ENCODE data around the gene PIN1. TPM values are rescaled to one million over a fixed set of nuclear protein-coding genes. Genes with fewer than 3 reads are reported as not detected.
"Not testable (repeated sequence)": the region's sequence is repeated elsewhere in the genome, so short reads cannot be mapped to it uniquely, and the experiment has no call there.

Gene PIN1
- total RNA-seq, 1 donor from 2014 or later = 58.5 TPM

- Histone ChIP-seq H3K4me1 (ENCODE audit: control insufficient read depth in 3 of 3, insufficient read depth in 3 of 3, low read length in 3 of 3) (peaks cover 12 to 18% (median 14%) of the 10 kb centered on the region in 3 donors), H3K9me3 (ENCODE audit: control insufficient read depth in 3 of 3, low read length in 3 of 3) (no peaks in the 10 kb centered on the region), H3K4me3 (ENCODE audit: low read length in 3 of 3) (peak overlapping the region; percentile 81 to 89 (median 85)), H3K9ac (ENCODE audit: low read depth in 1 of 3, low read length in 3 of 3) (peak overlapping the region; percentile 84 to 90 (median 87)), H3K27me3 (ENCODE audit: control insufficient read depth in 3 of 3, insufficient read depth in 3 of 3, low read length in 3 of 3) (no peaks in the 10 kb centered on the region), H3K36me3 (ENCODE audit: control insufficient read depth in 3 of 3, insufficient read depth in 3 of 3, low read length in 3 of 3) (peaks cover 15 to 25% (median 23%) of the 10 kb centered on the region in 3 donors), H3K27ac (ENCODE audit: low read depth, low read length) (no peak overlapping the region)
These were observed 903 bp downstream of the PIN1 start for GRCh38 chr19:9836021-9836420.

GRCh38 chr19:9838324-9838723 is 3.2 kb downstream of the PIN1 start:
- Histone ChIP-seq H3K9ac (ENCODE audit: low read depth in 1 of 3, low read length in 3 of 3) (no peak overlapping the region), H3K4me3 (ENCODE audit: low read length in 3 of 3) (no peak overlapping the region), H3K36me3 (ENCODE audit: control insufficient read depth in 3 of 3, insufficient read depth in 3 of 3, low read length in 3 of 3) (peaks cover 36 to 46% (median 44%) of the 10 kb centered on the region in 3 donors), H3K27ac (ENCODE audit: low read depth, low read length) (no peak overlapping the region), H3K9me3 (ENCODE audit: control insufficient read depth in 3 of 3, low read length in 3 of 3) (peaks cover 0 to 4% (median 0%) of the 10 kb centered on the region in 3 donors), H3K4me1 (ENCODE audit: control insufficient read depth in 3 of 3, insufficient read depth in 3 of 3, low read length in 3 of 3) (peaks cover 12 to 18% (median 14%) of the 10 kb centered on the region in 3 donors), H3K27me3 (ENCODE audit: control insufficient read depth in 3 of 3, insufficient read depth in 3 of 3, low read length in 3 of 3) (no peaks in the 10 kb centered on the region)

GRCh38 chr19:9839415-9839814 is 4.3 kb downstream of the PIN1 start:
- H3K4me1 ChIP-seq (ENCODE audit: control insufficient read depth in 3 of 3, insufficient read depth in 3 of 3, low read length in 3 of 3) = peaks cover 12 to 17% (median 12%) of the 10 kb centered on the region in 3 donors
- peaks cover 44 to 55% (median 54%) of the 10 kb centered on the region in 3 donors for H3K36me3 ChIP-seq (ENCODE audit: control insufficient read depth in 3 of 3, insufficient read depth in 3 of 3, low read length in 3 of 3)
- H3K27me3 ChIP-seq (ENCODE audit: control insufficient read depth in 3 of 3, insufficient read depth in 3 of 3, low read length in 3 of 3) = no peaks in the 10 kb centered on the region
- H3K9me3 ChIP-seq (ENCODE audit: control insufficient read depth in 3 of 3, low read length in 3 of 3) = peaks cover 0 to 10% (median 0%) of the 10 kb centered on the region in 3 donors
- no peak overlapping the region for H3K27ac ChIP-seq (ENCODE audit: low read depth, low read length)
- H3K4me3 ChIP-seq (ENCODE audit: low read length in 3 of 3) = no peak overlapping the region
- no peak overlapping the region for H3K9ac ChIP-seq (ENCODE audit: low read depth in 1 of 3, low read length in 3 of 3)

GRCh38 chr19:9842834-9843625 is 7.9 kb downstream of the PIN1 start:
- Histone ChIP-seq H3K9me3 (ENCODE audit: control insufficient read depth in 3 of 3, low read length in 3 of 3) (peaks cover 0 to 10% (median 0%) of the 10 kb centered on the region in 3 donors), H3K9ac (ENCODE audit: low read depth in 1 of 3, low read length in 3 of 3) (no peak overlapping the region), H3K27ac (ENCODE audit: low read depth, low read length) (no peak overlapping the region), H3K4me3 (ENCODE audit: low read length in 3 of 3) (no peak overlapping the region), H3K4me1 (ENCODE audit: control insufficient read depth in 3 of 3, insufficient read depth in 3 of 3, low read length in 3 of 3) (peaks cover 0 to 7% (median 3%) of the 10 kb centered on the region in 3 donors), H3K36me3 (ENCODE audit: control insufficient read depth in 3 of 3, insufficient read depth in 3 of 3, low read length in 3 of 3) (peaks cover 66 to 78% (median 77%) of the 10 kb centered on the region in 3 donors), H3K27me3 (ENCODE audit: control insufficient read depth in 3 of 3, insufficient read depth in 3 of 3, low read length in 3 of 3) (no peaks in the 10 kb centered on the region)

- H3K4me1 ChIP-seq (ENCODE audit: control insufficient read depth in 3 of 3, insufficient read depth in 3 of 3, low read length in 3 of 3) = not testable (repeated sequence)
- peaks cover 67 to 77% (median 76%) of the 10 kb centered on the region in 3 donors for H3K36me3 ChIP-seq (ENCODE audit: control insufficient read depth in 3 of 3, insufficient read depth in 3 of 3, low read length in 3 of 3)
These were observed 8.6 kb downstream of the PIN1 start for GRCh38 chr19:9843626-9844273.

GRCh38 chr19:9847087-9847671 is 12.1 kb downstream of the PIN1 start:
- Histone ChIP-seq H3K27me3 (ENCODE audit: control insufficient read depth in 3 of 3, insufficient read depth in 3 of 3, low read length in 3 of 3) (no peaks in the 10 kb centered on the region), H3K4me3 (ENCODE audit: low read length in 3 of 3) (no peak overlapping the region), H3K4me1 (ENCODE audit: control insufficient read depth in 3 of 3, insufficient read depth in 3 of 3, low read length in 3 of 3) (peaks cover 0 to 7% (median 3%) of the 10 kb centered on the region in 3 donors), H3K9me3 (ENCODE audit: control insufficient read depth in 3 of 3, low read length in 3 of 3) (peaks cover 0 to 10% (median 0%) of the 10 kb centered on the region in 3 donors), H3K27ac (ENCODE audit: low read depth, low read length) (no peak overlapping the region), H3K9ac (ENCODE audit: low read depth in 1 of 3, low read length in 3 of 3) (no peak overlapping the region), H3K36me3 (ENCODE audit: control insufficient read depth in 3 of 3, insufficient read depth in 3 of 3, low read length in 3 of 3) (peaks cover 52 to 53% (median 53%) of the 10 kb centered on the region in 3 donors)

More at GRCh38 chr19:9843626-9844273, 8.6 kb downstream of the PIN1 start:
- not testable (repeated sequence) for H3K27ac ChIP-seq (ENCODE audit: low read depth, low read length); H3K9ac ChIP-seq (ENCODE audit: low read depth in 1 of 3, low read length in 3 of 3); H3K27me3 ChIP-seq (ENCODE audit: control insufficient read depth in 3 of 3, insufficient read depth in 3 of 3, low read length in 3 of 3); H3K4me3 ChIP-seq (ENCODE audit: low read length in 3 of 3)
- peaks cover 0 to 10% (median 0%) of the 10 kb centered on the region in 3 donors for H3K9me3 ChIP-seq (ENCODE audit: control insufficient read depth in 3 of 3, low read length in 3 of 3)

- Histone ChIP-seq H3K9ac (ENCODE audit: low read depth in 1 of 3, low read length in 3 of 3) (no peak overlapping the region), H3K27me3 (ENCODE audit: control insufficient read depth in 3 of 3, insufficient read depth in 3 of 3, low read length in 3 of 3) (no peaks in the 10 kb centered on the region), H3K9me3 (ENCODE audit: control insufficient read depth in 3 of 3, low read length in 3 of 3) (peaks cover 0 to 9% (median 0%) of the 10 kb centered on the region in 3 donors), H3K36me3 (ENCODE audit: control insufficient read depth in 3 of 3, insufficient read depth in 3 of 3, low read length in 3 of 3) (peaks cover 44% of the 10 kb centered on the region in 3 donors), H3K4me3 (ENCODE audit: low read length in 3 of 3) (no peak overlapping the region), H3K27ac (ENCODE audit: low read depth, low read length) (no peak overlapping the region), H3K4me1 (ENCODE audit: control insufficient read depth in 3 of 3, insufficient read depth in 3 of 3, low read length in 3 of 3) (peaks cover 0 to 7% (median 3%) of the 10 kb centered on the region in 3 donors)
These were observed 12.9 kb downstream of the PIN1 start for GRCh38 chr19:9848060-9848459.

GRCh38 chr19:9848762-9849161 is 13.6 kb downstream of the PIN1 start:
- Histone ChIP-seq H3K4me1 (ENCODE audit: control insufficient read depth in 3 of 3, insufficient read depth in 3 of 3, low read length in 3 of 3) (peaks cover 0 to 7% (median 3%) of the 10 kb centered on the region in 3 donors), H3K27ac (ENCODE audit: low read depth, low read length) (no peak overlapping the region), H3K27me3 (ENCODE audit: control insufficient read depth in 3 of 3, insufficient read depth in 3 of 3, low read length in 3 of 3) (no peaks in the 10 kb centered on the region), H3K9me3 (ENCODE audit: control insufficient read depth in 3 of 3, low read length in 3 of 3) (peaks cover 0 to 4% (median 0%) of the 10 kb centered on the region in 3 donors), H3K9ac (ENCODE audit: low read depth in 1 of 3, low read length in 3 of 3) (no peak overlapping the region), H3K36me3 (ENCODE audit: control insufficient read depth in 3 of 3, insufficient read depth in 3 of 3, low read length in 3 of 3) (peaks cover 37 to 38% (median 38%) of the 10 kb centered on the region in 3 donors), H3K4me3 (ENCODE audit: low read length in 3 of 3) (no peak overlapping the region)

GRCh38 chr19:9849791-9850190 is 14.7 kb downstream of the PIN1 start:
- H3K27ac ChIP-seq (ENCODE audit: low read depth, low read length) = no peak overlapping the region
- no peaks in the 10 kb centered on the region for H3K9me3 ChIP-seq (ENCODE audit: control insufficient read depth in 3 of 3, low read length in 3 of 3)
- H3K9ac ChIP-seq (ENCODE audit: low read depth in 1 of 3, low read length in 3 of 3) = no peak overlapping the region
- no peaks in the 10 kb centered on the region for H3K27me3 ChIP-seq (ENCODE audit: control insufficient read depth in 3 of 3, insufficient read depth in 3 of 3, low read length in 3 of 3)
- peaks cover 27 to 34% (median 29%) of the 10 kb centered on the region in 3 donors for H3K36me3 ChIP-seq (ENCODE audit: control insufficient read depth in 3 of 3, insufficient read depth in 3 of 3, low read length in 3 of 3)
- peaks cover 0 to 7% (median 3%) of the 10 kb centered on the region in 3 donors for H3K4me1 ChIP-seq (ENCODE audit: control insufficient read depth in 3 of 3, insufficient read depth in 3 of 3, low read length in 3 of 3)
- no peak overlapping the region for H3K4me3 ChIP-seq (ENCODE audit: low read length in 3 of 3)
